CD14-positive monocyte (primary cell): ENCODE measurements around the gene C9orf72. TPM values are rescaled to one million over a fixed set of nuclear protein-coding genes. Genes with fewer than 3 reads are reported as not detected.

Source experiments
- DNase-seq, 3 donors: peaks; one replicate each; pipeline ENCODE4 v3.0.0-alpha.2; 2011 to 2022
- H2AFZ ChIP-seq: 2 replicates; pipeline ENCODE4 v1.6.0; 2012; ENCODE audit warnings: mild to moderate bottlenecking, low read depth, low read length, inconsistent platforms; ENCODE audit not compliant: insufficient read depth, poor library complexity, severe bottlenecking
- H3K27ac ChIP-seq, 2 donors: 1 replicate in 1 of 2; 2 replicates in 1 of 2; pipeline ENCODE4 v1.5.1; 2012 to 2013; ENCODE audit warnings: low read length in 2 of 2, control low read depth in 1 of 2, inconsistent platforms in 1 of 2, low read depth in 1 of 2, mild to moderate bottlenecking in 1 of 2
- H3K27me3 ChIP-seq, 2 donors: one replicate each; pipeline versions ENCODE4 v1.6.0 to v1.6.1; 2011 to 2013; ENCODE audit warnings: low read length in 2 of 2; ENCODE audit not compliant: control insufficient read depth in 2 of 2, insufficient read depth in 2 of 2
- H3K36me3 ChIP-seq, 2 donors: replicated peaks in 1 of 2; 1 replicate in 1 of 2; 2 replicates in 1 of 2; pipeline versions ENCODE4 v1.5.1 to v1.6.1; 2012 to 2013; ENCODE audit warnings: low read length in 2 of 2, control low read depth in 1 of 2, inconsistent platforms in 1 of 2, mild to moderate bottlenecking in 1 of 2; ENCODE audit not compliant: insufficient read depth in 2 of 2, control insufficient read depth in 1 of 2
- H3K4me1 ChIP-seq, 2 donors: 1 replicate in 1 of 2; 2 replicates in 1 of 2; pipeline versions ENCODE4 v1.5.1 to v1.6.1; 2012 to 2013; ENCODE audit warnings: low read length in 2 of 2, control low read depth in 1 of 2, inconsistent platforms in 1 of 2, mild to moderate bottlenecking in 1 of 2, moderate library complexity in 1 of 2; ENCODE audit not compliant: insufficient read depth in 2 of 2, control insufficient read depth in 1 of 2
- H3K4me2 ChIP-seq: replicated peaks from 2 replicates; pipeline ENCODE3; 2012; ENCODE audit warnings: low read length, moderate library complexity, mild to moderate bottlenecking; ENCODE audit not compliant: poor library complexity, severe bottlenecking; ENCODE audit errors: extremely low read depth
- H3K4me3 ChIP-seq, 3 experiments: fragments of 200-600 bp in 1 of 3; sonication (generic) in 1 of 3; replicated peaks in 1 of 3; 1 replicate in 2 of 3; 2 replicates in 1 of 3; pipeline ENCODE4 v1.5.1; 2011 to 2013; ENCODE audit warnings: low read length in 3 of 3, mild to moderate bottlenecking in 3 of 3, control low read depth in 2 of 3, low read depth in 2 of 3, inconsistent platforms in 1 of 3, moderate library complexity in 1 of 3
- H3K79me2 ChIP-seq: 2 replicates; pipeline ENCODE4 v1.6.0; 2012; ENCODE audit warnings: mild to moderate bottlenecking, control low read depth, inconsistent platforms, low read length, moderate library complexity; ENCODE audit not compliant: insufficient read depth
- H3K9ac ChIP-seq: 2 replicates; pipeline ENCODE4 v1.6.0; 2017; ENCODE audit warnings: low read length, mild to moderate bottlenecking; ENCODE audit not compliant: insufficient read depth, poor library complexity, severe bottlenecking
- H3K9me3 ChIP-seq, 2 donors: replicated peaks in 1 of 2; 1 replicate in 1 of 2; 2 replicates in 1 of 2; pipeline versions ENCODE4 v1.5.1 to v1.6.1; 2012 to 2013; ENCODE audit warnings: low read length in 2 of 2, control low read depth in 1 of 2; ENCODE audit not compliant: control insufficient read depth in 1 of 2, insufficient read depth in 1 of 2
- H4K20me1 ChIP-seq: 2 replicates; pipeline ENCODE4 v1.6.0; 2012; ENCODE audit warnings: mild to moderate bottlenecking, low read length, control low read depth, moderate library complexity; ENCODE audit not compliant: insufficient read depth
- H3K27ac Mint-ChIP-seq, 7 donors: one replicate each; pipeline ENCODE4 v1.8.0; 2020; ENCODE audit warnings: mild to moderate bottlenecking in 7 of 7, mixed read lengths in 7 of 7, moderate library complexity in 6 of 7, inconsistent platforms in 2 of 7
- H3K27me3 Mint-ChIP-seq, 3 donors: one replicate each; pipeline ENCODE4 v1.8.0; 2021 to 2022; ENCODE audit warnings: low read depth in 3 of 3, mild to moderate bottlenecking in 3 of 3, mixed read lengths in 3 of 3, moderate library complexity in 3 of 3, inconsistent platforms in 1 of 3
- H3K36me3 Mint-ChIP-seq, 2 donors: one replicate each; pipeline ENCODE4 v1.8.0; 2020; ENCODE audit warnings: mixed read lengths in 2 of 2, inconsistent platforms in 1 of 2, mild to moderate bottlenecking in 1 of 2
- H3K4me1 Mint-ChIP-seq: one replicate; pipeline ENCODE4 v1.8.0; 2020; ENCODE audit warnings: mild to moderate bottlenecking, mixed read lengths
- H3K4me3 Mint-ChIP-seq, 2 donors: one replicate each; pipeline ENCODE4 v1.8.0; 2020; ENCODE audit warnings: mild to moderate bottlenecking in 2 of 2, mixed read lengths in 2 of 2, moderate library complexity in 1 of 2
- H3K9me3 Mint-ChIP-seq, 7 donors: one replicate each; pipeline ENCODE4 v1.8.0; 2020 to 2022; ENCODE audit warnings: mixed read lengths in 7 of 7, mild to moderate bottlenecking in 6 of 7, moderate library complexity in 6 of 7, inconsistent platforms in 2 of 7
- CTCF ChIP-seq: fragments of 200-600 bp; IDR thresholded peaks from one replicate; pipeline ENCODE4 v1.8.0; 2022; ENCODE audit warnings: antibody characterized with exemption, mild to moderate bottlenecking
- intact Hi-C, 2 donors: fragments of 100-400 bp; cut with micrococcal nuclease; formaldehyde crosslinking; loops; one replicate each; pipeline versions ENCODE4 v1.15.0 to v1.15.1; 2023
- polyA plus RNA-seq, 3 donors: library from polyadenylated mRNA; depleted of rRNA in 1 of 3; unstranded in 2 of 3; stranded (reverse) in 1 of 3; fragments of 300-500 nt in 2 of 3; fragments of >200 nt in 1 of 3; fragmentation: Illumina TruSeq in 2 of 3; gene quantifications; 1 replicate in 2 of 3; 2 replicates in 1 of 3; pipeline ENCODE4 v1.2.3, GENCODE V29; 2012 to 2021

Gene C9orf72
- polyA plus RNA-seq, 3 donors: 105 to 142 (median 128) TPM

GRCh38 chr9:27560457-27560856 is 12.8 kb downstream of the C9orf72 start:
- no peak overlapping the region for H3K9ac ChIP-seq
- no peaks in the 10 kb centered on the region for H3K27me3 Mint-ChIP-seq
- no peak overlapping the region for H3K27ac ChIP-seq
- DNase-seq: no peak
- peaks cover 72% of the 10 kb centered on the region for H3K79me2 ChIP-seq
- H3K4me2 ChIP-seq: no peak overlapping the region
- H3K36me3 ChIP-seq: peaks cover 72 to 82% of the 10 kb centered on the region in 2 donors
- H3K9me3 ChIP-seq: no peaks in the 10 kb centered on the region
- H3K4me3 ChIP-seq: no peak overlapping the region
- no peaks in the 10 kb centered on the region for H3K27me3 ChIP-seq
- intact Hi-C loops: no loop called here
- H3K9me3 Mint-ChIP-seq: peaks cover 0 to 1% (median 0%) of the 10 kb centered on the region in 7 donors
- H3K36me3 Mint-ChIP-seq: peaks cover 61 to 72% of the 10 kb centered on the region in 2 donors
- H4K20me1 ChIP-seq: peaks cover 15% of the 10 kb centered on the region
- TF ChIP-seq CTCF: no peak
- no peak overlapping the region for H3K27ac Mint-ChIP-seq
- H2AFZ ChIP-seq: no peak overlapping the region
- no peak overlapping the region for H3K4me3 Mint-ChIP-seq
- peaks cover 28 to 32% of the 10 kb centered on the region in 2 donors for H3K4me1 ChIP-seq
- H3K4me1 Mint-ChIP-seq: peaks cover 33% of the 10 kb centered on the region

GRCh38 chr9:27558307-27558706 is 15.0 kb downstream of the C9orf72 start:
- Histone ChIP-seq H3K9ac (no peak overlapping the region), H3K36me3 (peaks cover 94 to 98% of the 10 kb centered on the region in 2 donors), H3K79me2 (peaks cover 72% of the 10 kb centered on the region), H3K9me3 (no peaks in the 10 kb centered on the region), H3K27ac (peak overlapping the region in 1 of 2 donors; percentile 45), H2AFZ (no peak overlapping the region), H3K4me2 (no peak overlapping the region), H3K4me1 (peaks cover 8 to 10% of the 10 kb centered on the region in 2 donors), H4K20me1 (peaks cover 36% of the 10 kb centered on the region), H3K4me3 (no peak overlapping the region), H3K27me3 (no peaks in the 10 kb centered on the region)
- Mint-ChIP-seq H3K4me1 (peaks cover 12% of the 10 kb centered on the region), H3K36me3 (peaks cover 71 to 82% of the 10 kb centered on the region in 2 donors), H3K27me3 (no peaks in the 10 kb centered on the region), H3K4me3 (no peak overlapping the region), H3K27ac (no peak overlapping the region), H3K9me3 (peaks cover 0 to 1% (median 0%) of the 10 kb centered on the region in 7 donors)
- TF ChIP-seq CTCF: no peak
- no peak for DNase-seq
- intact Hi-C loops: no loop called here
